Activated CD8-positive, alpha-beta memory T cell treated with anti-CD3 and anti-CD28 coated beads for 4 hours (primary cell): ENCODE data around the gene MKS1.

Experiments used
- DNase-seq, 2 donors: peaks; one replicate each; pipeline ENCODE4 v3.0.0-alpha.2; 2020; ENCODE audit warnings: low read depth in 2 of 2

Gene MKS1

DNA sequence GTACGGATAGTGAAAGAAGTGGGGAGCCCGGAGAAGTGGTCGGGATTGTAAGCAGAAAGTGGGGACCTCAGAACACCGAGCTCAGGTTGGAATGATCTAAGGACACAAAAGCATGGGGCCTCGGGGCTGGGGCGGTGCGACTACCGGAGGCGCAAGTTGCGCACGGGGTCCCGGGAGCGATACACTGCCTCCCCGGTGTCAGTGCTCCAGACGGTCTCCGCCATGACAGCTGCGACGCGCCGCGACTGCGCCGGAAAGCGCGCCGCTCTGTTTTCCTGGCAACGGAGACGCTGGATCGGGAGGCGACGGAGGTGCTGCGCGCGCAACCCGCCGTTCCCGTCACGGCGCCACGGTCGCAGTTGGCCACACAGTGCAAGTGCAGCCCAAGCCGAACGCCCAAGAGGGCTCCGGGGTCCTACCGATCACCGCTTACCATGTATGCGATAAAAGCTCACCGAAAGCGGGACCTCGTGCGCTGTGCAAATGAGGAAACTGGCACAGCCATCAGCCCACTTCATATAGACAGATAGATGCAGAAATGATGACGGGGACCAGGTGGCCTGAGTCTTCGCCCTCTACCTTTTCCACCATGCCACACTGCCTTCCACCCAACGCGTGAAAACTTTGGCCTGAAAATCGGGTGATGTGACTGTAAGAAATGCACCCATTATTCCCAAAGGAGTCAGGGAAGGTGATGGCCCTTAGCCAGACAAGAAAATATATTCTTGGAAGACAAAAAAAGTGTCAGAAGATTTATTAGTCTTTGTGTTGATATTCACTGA lies at the start of gene MKS1:
Gene MKS1 (minus strand): TSS at position 249 of the 782 bp plus-strand sequence. CDS start 25 bp downstream, at position 224.
- peak; percentile 81 to 86 for DNase-seq

DNA sequence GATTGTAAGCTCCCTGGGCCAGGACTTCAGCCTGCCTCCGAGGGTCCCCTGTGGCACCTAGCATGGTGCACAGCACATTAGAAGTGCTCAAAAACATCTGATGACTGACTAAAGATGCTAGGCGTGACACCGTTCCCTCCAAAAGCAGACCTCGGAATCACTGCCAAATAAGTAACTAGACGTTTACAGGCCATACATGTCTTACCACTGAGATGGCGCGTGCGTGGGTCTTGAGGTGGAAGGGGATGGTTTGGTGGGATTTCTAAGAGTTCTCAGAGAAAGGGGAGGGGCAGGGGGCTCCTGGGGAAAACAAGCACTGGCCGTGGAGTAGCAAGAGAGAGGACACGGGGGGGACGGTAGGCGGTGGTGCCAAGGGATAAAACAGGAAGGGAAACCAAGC lies 49.3 kb upstream of the MKS1 start:
- no peak for DNase-seq

DNA sequence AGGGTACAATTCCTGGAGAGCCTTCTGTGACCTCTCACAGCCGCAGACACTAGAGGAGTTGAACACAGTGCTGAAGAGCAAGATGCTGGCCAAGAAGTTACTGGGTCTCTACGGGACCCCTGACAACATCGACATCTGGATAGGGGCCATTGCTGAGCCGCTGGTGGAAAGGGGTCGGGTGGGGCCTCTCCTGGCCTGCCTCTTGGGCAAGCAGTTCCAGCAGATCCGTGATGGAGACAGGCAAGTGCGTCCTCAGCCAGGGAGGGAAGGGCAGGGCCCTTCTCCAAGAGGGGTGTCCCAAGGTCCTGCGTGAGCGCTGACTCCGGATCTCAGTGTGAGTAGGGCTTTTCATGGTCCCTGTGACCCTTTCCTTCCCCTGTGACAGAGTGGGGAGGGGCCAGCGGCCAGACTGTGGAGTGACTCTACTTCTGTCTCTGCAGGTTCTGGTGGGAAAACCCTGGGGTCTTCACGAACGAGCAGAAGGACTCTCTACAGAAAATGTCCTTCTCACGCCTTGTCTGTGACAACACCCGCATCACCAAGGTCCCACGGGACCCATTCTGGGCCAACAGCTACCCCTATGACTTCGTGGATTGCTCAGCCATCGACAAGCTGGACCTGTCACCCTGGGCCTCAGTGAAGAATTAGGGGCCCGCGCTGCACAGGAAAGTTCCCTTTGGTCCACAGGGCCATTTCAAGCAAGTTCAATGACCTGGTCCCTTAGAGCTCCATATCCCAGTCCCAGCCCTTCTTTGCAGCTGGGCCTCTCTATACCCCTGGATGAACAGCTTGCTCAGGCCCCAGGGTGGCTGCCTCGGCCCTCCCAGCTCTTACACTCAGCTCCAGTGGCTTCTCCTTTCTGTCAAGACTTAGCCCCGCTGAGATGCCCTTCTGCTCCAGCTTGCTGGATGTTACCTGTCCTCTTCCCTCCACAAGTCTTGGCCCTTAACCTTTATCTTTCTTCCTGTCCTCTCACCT lies 48.6 kb upstream of the MKS1 start:
- no peak for DNase-seq

DNA sequence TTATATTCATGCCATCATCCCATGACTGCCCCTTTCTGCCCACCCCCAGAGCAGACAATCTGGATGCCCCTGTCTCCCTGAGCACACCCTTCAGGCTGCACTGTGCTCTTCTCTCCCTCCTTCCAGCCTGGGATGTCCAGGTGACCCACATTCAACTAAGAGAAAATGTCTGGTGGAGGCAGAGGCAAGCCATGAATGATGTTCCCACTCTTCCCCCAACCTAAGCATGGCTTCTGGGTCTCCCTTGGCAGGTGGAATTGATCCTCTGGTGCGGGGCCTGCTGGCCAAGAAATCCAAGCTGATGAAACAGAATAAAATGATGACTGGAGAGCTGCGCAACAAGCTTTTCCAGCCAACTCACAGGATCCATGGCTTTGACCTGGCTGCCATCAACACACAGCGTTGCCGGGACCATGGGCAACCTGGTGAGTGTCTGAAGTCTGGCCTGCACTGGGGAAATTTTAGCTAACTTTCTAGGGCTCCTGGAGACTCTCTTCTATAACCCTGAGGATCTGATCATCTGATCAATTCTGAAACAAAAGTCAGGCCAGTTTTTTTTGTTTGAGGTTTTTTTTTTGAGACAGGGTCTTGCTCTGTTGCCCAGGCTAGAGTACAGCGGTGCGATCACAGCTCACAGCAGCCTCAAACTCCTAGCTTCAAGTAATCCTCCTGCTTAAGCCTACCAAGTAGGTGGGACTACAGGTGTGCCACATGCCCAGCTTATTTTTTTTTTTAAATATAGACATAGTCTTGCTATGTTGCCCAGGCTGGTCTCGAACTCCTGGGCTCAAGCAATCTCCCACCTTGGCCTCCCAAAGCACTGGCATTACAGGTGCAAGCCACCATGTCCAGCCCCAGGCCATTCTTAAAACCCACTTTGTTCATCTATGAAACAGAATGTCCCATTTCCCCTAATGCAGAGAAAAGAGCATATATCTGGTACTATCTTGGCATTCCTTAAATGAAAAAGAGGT lies 47.1 kb upstream of the MKS1 start:
- no peak for DNase-seq

DNA sequence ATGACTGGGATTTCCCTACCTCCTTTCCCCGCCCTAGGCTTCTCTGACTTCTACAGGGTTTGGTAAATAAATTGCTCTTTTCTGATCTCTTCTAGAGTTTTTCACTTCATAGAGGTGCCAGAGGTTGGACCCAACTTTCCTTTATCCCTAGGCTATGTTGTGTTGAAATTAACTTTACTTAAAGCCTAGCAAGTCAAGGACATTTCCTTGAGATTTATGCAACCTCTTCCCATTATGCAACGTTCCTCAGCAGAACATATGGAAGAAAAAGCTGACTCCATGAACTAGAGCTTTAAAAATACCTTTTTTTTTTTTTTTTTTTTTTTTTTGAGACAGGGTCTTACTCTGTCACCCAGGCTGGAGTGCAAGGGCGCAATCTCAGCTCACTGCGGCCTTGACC lies 46.2 kb upstream of the MKS1 start:
- DNase-seq = no peak

DNA sequence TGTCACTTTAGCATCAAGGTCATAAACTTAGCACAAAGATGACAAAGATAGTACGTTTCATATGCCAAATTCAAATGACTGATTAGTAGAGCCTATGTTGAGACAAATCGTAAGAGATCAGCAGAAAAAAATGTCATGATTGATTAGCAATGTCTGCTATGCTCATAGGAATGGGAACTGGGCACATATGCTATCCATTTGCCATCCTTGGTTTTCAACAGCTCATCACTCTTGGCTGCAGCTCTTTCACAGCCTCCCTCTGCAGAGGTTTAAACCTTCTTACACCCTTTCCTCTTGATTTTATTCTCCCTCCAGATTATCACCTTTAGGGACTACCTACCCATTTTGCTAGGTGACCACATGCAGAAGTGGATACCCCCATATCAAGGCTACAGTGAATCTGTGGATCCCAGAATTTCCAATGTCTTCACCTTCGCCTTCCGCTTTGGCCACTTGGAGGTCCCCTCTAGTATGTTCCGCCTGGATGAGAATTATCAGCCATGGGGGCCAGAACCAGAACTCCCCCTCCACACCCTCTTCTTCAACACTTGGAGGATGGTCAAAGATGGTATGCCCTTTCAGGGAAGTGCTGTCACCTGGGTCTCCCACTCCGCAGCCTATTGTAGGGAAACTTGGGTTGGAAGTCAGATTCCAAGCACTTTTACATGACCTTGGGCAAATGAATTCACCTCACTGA lies 45.5 kb upstream of the MKS1 start:
- no peak for DNase-seq

DNA sequence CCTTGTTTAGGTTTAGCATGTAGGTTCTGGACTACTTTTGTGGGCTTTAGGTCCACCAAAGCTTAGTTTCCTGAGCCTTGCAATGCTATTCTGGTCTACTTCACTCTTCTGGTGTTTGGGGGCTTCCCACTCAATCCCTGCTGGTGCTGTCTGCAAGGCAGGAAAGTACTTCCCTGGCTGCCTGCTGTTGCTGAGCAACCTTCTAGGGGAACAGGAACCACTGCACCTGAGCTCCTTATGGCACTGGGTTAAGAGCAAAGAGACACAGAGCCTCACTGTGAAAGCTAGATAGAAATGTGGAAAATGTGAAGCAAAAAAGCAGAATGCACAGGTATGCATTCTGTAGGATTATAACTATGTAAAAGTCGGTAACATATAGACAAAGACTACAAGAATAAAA lies 44.7 kb upstream of the MKS1 start:
- no peak for DNase-seq

DNA sequence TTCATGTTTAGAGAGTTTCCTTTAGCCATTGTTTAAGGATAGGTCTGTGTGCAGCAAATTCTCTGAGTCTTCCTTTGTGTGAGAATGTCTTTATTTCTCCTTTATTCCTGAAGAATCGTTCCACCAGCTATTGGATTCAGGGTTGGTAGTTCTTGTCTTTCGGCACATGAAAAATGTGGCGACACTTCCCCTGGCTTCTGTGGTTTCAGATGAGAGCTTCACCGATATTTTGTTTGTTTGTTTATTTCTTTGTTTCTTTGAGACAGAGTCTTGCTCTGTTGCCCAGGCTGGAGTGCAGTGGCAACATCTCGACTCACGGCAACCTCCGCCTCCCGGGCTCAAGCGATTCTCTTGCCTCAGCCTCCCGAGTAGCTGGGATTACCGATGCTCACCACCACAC lies 43.1 kb upstream of the MKS1 start:
- DNase-seq = no peak

DNA sequence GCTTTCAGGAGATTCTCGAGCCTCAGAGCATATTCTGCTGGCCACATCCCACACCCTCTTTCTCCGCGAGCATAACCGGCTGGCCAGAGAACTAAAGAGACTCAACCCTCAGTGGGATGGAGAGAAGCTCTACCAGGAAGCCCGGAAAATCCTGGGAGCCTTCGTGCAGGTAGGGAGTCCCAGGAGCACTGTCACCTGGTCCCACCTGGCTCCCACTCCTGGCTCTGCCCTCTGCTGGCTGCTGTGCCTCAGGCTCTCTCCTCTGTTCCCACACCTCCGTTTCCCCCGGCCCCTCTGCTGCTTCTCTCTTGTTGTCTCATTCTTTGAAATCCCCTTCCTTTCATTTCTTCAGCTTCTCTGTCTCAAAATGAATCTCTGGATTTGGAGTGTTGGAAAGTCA lies 35.7 kb upstream of the MKS1 start:
- DNase-seq = no peak

DNA sequence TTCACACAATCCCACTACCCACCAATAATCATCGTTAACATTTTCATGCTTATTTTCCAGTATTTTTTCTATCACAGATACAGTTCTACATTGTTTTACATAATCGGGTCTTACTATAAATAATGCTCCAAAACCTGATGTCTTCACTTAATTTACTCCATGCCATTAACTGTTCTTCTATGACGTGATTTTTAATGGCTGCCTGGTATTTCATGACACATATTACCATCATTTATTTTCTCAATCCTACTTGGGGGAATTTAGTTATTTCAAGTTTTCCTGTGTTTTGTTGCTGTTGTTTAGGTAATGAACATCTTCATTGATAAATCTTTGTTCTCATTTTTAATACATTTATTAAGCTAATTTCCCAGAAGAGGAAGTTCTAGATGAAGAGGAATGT lies 34.0 kb upstream of the MKS1 start:
- no peak for DNase-seq

DNA sequence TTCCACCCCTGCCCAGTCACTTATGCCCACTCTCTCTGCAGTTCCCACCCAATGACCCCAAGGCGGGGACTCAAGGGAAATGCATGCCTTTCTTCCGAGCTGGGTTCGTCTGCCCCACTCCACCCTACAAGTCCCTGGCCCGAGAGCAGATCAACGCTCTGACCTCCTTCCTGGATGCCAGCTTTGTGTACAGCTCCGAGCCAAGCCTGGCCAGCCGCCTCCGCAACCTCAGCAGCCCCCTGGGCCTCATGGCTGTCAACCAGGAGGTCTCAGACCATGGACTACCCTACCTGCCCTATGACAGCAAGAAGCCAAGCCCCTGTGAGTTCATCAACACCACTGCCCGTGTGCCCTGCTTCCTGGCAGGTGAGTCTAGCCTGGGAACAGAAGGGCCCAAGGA lies 33.1 kb upstream of the MKS1 start:
- DNase-seq = no peak

DNA sequence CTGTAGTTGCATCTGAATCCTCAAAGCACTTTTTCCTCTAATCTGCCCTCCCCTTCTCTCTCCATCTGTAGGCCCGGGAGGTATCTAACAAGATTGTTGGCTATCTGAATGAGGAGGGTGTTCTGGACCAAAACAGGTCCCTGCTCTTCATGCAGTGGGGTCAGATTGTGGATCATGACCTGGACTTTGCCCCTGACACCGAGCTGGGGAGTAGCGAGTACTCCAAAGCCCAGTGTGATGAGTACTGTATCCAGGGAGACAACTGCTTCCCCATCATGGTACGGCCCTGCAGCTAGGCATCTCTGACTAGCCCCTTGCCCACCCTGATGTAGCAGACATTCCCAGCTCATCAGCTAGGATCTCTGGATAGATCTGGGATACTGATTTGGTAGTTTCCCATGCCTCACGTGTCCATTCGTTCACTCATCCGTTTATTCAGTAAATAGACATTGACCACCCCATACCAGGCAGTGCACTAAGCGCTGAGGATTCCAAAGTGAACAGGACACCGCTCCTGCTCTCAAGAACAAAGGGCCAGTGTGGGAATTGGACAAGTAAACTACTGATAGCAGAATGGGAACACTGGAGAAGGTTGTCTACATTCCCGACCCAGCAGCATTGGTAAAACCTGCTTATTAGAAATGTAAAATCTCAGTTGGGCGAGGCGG lies 31.4 kb upstream of the MKS1 start:
- DNase-seq = no peak

DNA sequence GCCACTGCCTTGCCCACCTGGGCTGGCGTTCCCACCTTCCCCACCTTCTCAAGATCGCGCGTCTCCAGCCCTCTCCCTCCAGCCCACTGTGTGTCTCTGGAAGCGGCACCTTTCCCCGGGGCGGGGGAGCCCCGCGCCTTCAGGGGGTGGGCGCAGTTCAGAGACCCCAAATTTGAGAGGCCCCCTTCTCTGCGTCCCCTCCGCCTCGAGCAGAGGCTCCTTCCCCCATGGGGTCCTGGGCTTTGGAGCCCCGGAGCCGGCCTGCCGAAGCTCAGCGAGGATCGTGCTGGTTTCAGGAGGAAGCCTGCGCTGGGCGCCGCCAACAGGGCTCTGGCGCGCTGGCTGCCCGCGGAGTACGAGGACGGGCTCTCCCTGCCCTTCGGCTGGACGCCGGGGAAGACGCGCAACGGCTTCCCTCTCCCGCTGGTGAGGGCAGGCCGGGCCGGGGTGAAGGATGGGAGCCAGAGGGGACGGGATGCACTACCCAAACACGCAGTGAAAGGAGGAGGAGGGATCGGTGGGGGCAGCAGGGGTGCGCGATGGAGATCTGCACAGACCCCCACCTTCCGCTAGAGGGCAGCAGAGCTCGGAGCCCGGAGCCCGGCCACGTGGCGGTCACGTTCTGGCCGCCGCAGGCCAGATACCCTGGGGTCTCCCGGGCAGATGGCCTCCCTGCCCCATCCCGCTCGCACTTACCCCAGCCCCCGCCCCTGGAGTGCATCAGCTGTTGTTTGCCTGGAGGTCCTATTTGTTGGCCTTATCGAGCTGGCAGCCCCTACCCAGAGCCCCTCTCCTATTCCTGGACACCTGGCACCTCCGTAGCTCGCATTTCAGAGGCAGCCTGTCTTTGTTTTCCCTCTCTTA lies 30.4 kb upstream of the MKS1 start:
- peak; percentile 48 to 62 for DNase-seq

DNA sequence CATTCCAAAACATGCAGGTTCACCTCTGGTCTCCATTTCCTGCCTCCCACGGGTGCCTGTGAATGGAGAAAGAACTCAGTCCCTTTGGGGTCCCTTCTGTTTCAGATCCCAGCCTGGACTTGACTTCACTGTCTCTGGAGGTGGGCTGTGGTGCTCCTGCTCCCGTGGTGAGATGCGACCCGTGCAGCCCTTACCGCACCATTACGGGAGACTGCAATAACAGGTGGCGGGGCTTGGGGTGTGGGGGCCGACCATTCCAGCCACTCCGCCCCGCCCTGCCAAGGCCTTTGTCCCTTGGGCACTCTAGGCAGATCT lies 29.9 kb upstream of the MKS1 start:
- DNase-seq = no peak

DNA sequence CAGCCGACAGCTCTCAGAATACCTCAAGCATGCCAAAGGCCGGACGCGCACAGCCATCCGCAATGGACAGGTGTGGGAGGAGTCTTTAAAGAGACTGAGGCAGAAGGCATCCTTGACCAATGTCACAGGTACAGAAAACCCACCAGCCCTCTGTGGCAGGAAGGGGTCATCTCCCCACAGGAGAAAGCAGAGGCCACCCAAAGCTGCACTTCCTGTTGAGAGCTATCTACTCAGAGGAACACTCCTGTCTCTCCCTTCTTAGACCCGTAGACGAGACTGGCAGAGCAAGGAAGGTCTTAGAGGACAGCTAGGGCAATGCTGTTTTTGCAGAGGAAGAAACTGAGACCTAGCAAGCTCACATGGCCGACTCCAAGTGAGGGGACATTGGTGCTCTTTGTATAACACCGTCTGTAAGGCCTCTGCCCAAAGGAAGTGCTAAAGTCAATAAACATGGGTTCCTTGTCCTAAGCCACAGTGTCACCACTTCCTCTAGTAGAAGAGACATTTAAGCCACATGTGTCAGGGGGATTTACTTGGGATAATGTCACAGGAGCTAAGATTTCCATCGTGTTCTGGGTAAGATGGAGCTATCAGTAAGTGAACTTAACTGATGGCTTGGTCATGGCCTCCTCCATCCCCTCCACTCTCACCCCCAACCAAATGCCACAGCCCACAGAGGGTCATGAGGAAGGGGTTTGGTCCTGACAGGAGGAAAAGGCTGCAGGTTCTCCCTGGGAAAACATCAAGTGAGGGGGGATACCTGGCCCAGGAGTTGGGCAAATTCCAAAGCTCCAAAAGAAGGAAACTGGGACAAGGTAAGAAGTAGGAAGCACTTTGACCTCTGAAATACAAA lies 28.7 kb upstream of the MKS1 start:
- no peak for DNase-seq

DNA sequence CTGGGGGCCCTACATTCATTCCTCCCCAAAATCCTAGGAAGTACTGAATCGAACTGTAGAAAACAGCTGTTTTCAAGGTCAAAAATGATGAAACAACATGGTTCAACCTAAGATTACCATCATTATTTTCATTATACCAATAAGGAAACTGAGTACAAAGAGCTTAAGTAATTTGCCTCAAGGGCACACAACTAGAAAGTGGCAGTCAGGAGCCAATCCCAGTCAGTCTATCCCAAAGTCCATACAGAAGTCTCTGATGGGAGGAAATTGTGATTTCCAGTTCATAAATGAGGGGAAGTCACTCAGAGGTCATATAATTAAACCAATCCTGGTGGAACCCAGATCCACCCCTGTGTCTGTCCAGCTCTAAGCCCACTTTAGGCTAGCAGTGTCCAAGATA lies 27.7 kb upstream of the MKS1 start:
- no peak for DNase-seq

DNA sequence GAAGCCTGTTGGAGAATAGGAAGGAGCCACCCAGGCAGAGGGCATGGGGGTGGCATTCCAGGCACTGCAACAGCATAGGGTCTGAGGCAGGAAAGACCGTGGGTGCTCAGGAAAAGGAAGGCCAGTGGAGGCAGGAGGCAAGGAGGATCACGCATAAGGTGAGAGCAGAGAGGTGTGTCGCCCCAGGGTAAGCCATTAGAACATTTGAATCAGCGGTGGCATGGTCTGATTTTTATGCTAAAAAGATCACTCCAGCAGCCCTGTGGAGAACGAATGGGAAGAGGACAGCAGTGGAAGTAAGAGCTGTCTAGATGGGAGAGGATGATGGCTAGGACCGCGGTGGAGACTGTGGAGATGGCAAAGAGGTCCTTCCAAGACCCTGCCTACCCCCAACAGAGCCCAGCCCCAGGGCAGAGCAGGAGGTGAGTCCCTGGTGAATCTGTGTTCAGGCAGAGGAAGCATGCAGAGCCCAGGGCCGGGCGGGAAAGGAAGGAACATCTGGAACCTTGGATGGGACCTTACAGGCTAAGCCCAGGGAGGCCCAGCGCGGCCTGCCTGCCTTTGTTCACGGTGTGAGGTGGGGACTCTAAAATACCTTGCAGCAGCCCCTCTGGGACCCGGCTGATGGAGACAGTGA lies 27.2 kb upstream of the MKS1 start:
- DNase-seq = no peak

DNA sequence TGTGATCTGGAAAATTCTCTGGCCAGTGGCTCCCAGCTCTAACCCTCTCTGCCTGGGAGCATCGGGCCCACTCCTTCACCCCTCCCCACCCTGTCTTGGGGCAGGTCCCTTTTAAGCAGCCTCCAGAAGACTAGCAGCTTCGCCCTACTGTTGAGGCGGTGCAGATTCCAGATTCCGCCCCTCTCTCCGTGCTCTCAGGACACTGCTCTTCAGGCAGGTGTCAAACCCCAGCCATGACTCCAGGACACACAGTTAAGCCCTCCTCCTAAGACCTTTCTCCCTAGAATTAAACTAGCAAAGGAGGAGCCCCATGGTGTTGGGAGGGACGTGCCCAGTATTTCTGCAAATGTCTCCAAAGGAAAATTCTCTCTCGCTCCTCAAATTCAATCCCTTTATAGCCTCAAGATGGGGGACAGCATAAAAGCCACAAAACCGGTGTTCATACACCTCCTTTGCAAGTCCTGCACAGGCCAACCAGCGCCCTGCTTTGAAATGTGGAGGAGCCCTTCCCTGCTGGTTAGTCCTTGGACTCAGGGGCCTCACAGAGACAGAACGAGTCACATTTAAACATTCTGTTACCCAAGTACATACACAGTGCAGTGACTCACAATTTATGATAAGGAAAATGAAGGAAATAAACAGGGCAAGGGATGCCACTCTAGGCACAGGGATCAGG lies 26.5 kb upstream of the MKS1 start:
- DNase-seq = no peak
